Activated naive CD8-positive, alpha-beta T cell treated with anti-CD3 and anti-CD28 coated beads, Interleukin-2, amount 50 U/mL, for 16 hours (primary cell): ENCODE results near the gene SAMD10.
"Not testable (repeated sequence)": the region's sequence is repeated elsewhere in the genome, so short reads cannot be mapped to it uniquely, and the experiment has no call there.

Experiments used
- DNase-seq: peaks from one replicate; pipeline ENCODE4 v3.0.0-alpha.2; 2020; ENCODE audit warnings: low read depth, low spot score

Gene SAMD10

GRCh38 chr20:63968928-63969760 lies 10.3 kb downstream of the SAMD10 start:
- DNase-seq, result no peak

GRCh38 chr20:63968136-63968927 lies 11.1 kb downstream of the SAMD10 start:
- DNase-seq, result no peak

GRCh38 chr20:63967330-63968135 lies 11.9 kb downstream of the SAMD10 start:
- DNase-seq, result no peak

GRCh38 chr20:63966944-63967322 lies 12.5 kb downstream of the SAMD10 start:
- no peak for DNase-seq

DNA sequence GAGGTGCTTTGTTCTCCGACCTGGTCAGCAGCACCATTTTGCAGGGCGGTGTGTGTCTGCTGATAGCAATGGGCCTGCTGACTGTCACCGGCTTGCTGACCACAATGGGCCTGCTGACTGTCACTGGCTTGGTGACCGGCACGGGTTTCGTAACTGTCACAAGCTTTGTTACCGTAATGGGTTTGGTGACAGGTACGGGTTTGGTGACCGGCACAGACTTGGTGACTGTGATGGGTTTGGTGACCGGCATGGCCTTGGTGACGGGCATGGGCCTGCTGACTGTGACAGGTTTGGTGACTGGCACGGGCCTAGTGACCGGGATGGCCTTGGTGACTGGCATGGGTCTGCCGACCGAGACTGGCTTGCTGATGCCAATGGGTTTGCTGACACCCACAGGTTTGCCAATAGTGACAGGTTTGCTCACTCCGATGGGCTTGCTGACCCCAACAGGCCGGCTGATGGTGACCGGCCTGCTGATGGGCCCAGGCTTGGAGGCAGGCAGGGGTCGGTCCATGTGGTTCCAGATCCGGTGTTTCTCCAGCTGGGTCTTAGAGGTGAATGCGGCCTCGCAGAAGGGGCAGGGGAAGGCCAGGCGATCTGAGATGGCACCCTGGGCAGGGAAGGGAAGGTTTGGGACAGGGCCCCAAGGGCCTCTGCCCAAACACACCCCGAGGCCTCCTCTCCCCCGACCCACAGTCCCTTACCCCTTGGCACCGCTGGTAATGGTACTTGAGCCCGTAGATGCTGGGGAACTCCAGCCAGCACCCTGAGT lies 13.1 kb downstream of the SAMD10 start:
- no peak for DNase-seq

DNA sequence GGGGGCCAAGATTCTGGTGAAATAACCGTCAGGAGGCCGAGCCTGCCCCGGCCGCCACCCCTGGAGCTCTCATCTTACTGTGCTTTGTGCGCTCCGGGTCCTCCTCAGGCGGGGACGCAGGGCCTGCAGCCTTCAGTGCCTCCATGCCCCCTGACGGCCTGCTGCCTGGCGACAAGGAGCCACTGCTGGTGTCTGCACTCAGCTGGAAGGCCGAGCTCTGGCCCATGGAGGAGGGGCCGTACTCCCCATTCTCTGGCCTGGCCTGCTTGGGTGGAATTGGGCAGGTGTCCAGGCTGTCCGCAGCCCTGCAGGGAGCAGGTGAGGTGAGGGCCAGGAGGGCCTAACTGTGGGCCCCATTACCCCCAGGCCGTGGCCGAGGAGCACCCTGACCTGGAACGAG lies 15.0 kb downstream of the SAMD10 start:
- DNase-seq, result no peak

DNA sequence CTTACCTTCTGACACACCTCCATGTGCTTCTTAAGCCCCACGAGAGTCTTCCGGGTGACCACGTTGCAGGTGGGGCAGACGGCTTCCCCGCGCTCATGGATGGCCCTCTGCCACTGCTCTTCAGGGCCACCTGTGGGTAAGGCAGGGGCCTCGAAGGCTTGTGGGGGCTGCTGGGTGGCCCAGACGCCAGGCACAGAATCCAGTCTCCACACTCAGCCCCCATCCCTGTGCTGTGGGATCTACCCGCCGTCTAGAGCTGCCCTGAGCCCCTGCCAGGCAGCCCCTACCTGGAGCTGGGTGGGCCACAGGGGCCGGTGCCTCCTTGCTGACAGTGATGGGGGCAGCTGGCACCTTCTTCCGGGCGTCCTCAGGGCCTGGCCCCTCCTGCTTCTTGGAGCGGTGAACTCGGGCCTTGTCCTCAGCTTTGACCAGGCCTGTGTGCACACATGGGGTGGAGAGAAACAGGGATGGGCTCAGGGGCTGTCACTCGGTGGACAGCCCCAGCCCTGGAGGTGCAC lies 15.6 kb downstream of the SAMD10 start:
- DNase-seq, result no peak

GRCh38 chr20:63963348-63963741 lies 16.1 kb downstream of the SAMD10 start:
- no peak for DNase-seq

GRCh38 chr20:63962426-63963347 lies 16.8 kb downstream of the SAMD10 start:
- no peak for DNase-seq

GRCh38 chr20:63961664-63962425 lies 17.6 kb downstream of the SAMD10 start:
- no peak for DNase-seq

GRCh38 chr20:63960654-63961621 lies 18.5 kb downstream of the SAMD10 start:
- DNase-seq, result not testable (repeated sequence)

DNA sequence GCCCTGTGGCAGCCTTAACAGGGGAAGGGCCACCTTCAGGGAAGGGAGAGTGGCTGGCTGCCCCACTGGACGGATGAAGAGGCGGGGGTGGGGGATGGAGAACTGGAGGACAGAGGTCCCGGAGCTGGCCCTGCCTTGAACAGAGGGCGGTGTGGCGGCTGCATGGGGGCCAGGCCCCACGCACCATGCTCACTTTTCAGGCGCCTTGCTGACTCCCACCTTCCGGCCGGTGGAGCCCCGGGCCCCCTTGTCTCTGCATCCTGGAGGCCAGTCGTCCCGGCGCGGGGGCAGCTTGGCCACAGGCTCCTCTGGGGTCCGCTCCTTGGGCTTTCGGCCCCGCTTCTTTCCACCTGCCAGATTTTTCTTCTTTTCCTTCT lies 19.8 kb downstream of the SAMD10 start:
- no peak for DNase-seq

- no peak for DNase-seq
Observed at GRCh38 chr20:63958964-63959698, 20.3 kb downstream of the SAMD10 start.

GRCh38 chr20:63958471-63958870 lies 21.0 kb downstream of the SAMD10 start:
- no peak for DNase-seq

DNA sequence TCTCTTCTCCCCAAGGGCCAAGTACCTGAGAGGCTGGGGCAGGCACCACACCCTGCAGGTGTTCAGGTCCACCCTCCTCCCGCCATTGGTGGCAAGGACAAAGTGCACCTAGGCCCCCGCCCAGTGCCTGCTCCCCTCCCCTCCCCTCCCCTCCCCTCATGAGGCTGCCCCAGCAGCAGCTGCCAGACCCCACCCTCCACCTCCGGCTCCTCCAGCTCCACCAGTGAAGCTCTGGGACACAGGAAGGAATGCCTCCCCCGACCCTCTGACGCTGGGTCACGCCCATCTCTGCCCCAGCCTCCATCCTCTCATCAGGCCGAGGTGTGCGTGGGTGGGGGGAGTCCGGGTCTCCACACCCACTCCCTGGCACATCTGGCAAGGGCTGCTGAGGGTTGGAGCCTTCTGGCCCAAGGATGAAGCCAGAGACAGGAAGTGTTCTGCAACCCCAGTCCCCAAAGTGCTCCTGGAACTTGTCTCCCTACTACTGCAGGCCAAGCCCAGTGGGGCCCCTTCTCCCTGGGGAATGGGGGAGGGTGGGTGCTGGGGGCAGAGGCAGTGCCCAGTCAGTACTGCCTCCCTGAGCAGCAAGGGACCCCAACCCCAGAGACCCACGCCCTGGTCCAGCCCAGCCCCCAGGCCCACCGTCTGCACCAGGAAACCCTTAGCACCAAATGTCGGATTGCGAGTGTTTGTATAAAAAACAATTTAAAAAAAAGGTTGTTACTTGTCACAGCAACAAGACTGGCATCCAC lies 21.6 kb downstream of the SAMD10 start:
- DNase-seq, result no peak

- DNase-seq, result peak; percentile 56
Observed at GRCh38 chr20:63957004-63957689, 22.3 kb downstream of the SAMD10 start.
